H9 (cell line): ENCODE measurements around the gene ZHX3. TPM values are rescaled to one million over a fixed set of nuclear protein-coding genes. Genes with fewer than 3 reads are reported as not detected.

Experiments
- DNase-seq: peaks from one replicate; pipeline ENCODE4 v3.0.0-alpha.2; 2017
- H2AFZ ChIP-seq: one replicate; pipeline ENCODE4 v1.6.1; 2013; ENCODE audit warnings: mild to moderate bottlenecking, low read length, control low read depth, moderate library complexity
- H2AK5ac ChIP-seq: 2 replicates; pipeline ENCODE4 v1.6.1; 2013; ENCODE audit warnings: low read length, control low read depth, mixed read lengths; ENCODE audit not compliant: insufficient read length
- H2BK120ac ChIP-seq: one replicate; pipeline ENCODE4 v1.6.1; 2013; ENCODE audit warnings: low read depth, mild to moderate bottlenecking, low read length, control low read depth, inconsistent platforms; ENCODE audit not compliant: poor library complexity, severe bottlenecking
- H2BK12ac ChIP-seq: 2 replicates; pipeline ENCODE4 v1.6.1; 2013; ENCODE audit warnings: low read length, control low read depth, mixed read lengths, low read depth; ENCODE audit not compliant: insufficient read length
- H2BK15ac ChIP-seq: 2 replicates; pipeline ENCODE4 v1.6.1; 2013; ENCODE audit warnings: low read depth, low read length, control low read depth
- H2BK20ac ChIP-seq: one replicate; pipeline ENCODE4 v1.6.1; 2013; ENCODE audit warnings: low read depth, mild to moderate bottlenecking, low read length, control low read depth, inconsistent platforms; ENCODE audit not compliant: poor library complexity, severe bottlenecking
- H2BK5ac ChIP-seq: 2 replicates; pipeline ENCODE4 v1.6.1; 2013; ENCODE audit warnings: low read length, control low read depth, mixed read lengths; ENCODE audit not compliant: insufficient read length
- H3K14ac ChIP-seq: 2 replicates; pipeline ENCODE4 v1.6.1; 2013; ENCODE audit warnings: low read length, control low read depth; ENCODE audit not compliant: insufficient read depth
- H3K18ac ChIP-seq: 2 replicates; pipeline ENCODE4 v1.6.1; 2013; ENCODE audit warnings: low read depth, mild to moderate bottlenecking, mixed read lengths, low read length, control low read depth; ENCODE audit not compliant: insufficient read length
- H3K23ac ChIP-seq: 2 replicates; pipeline ENCODE4 v1.6.1; 2013; ENCODE audit warnings: low read length, control low read depth, mixed read lengths, low read depth; ENCODE audit not compliant: insufficient read length
- H3K23me2 ChIP-seq: 2 replicates; pipeline ENCODE4 v1.6.1; 2013; ENCODE audit warnings: low read depth, mild to moderate bottlenecking, mixed read lengths, low read length, control low read depth; ENCODE audit not compliant: insufficient read length, poor library complexity, severe bottlenecking
- H3K27ac ChIP-seq: 2 replicates; pipeline ENCODE4 v1.5.1; 2013; ENCODE audit warnings: low read length, control low read depth, mixed read lengths, low read depth; ENCODE audit not compliant: insufficient read length
- H3K27me3 ChIP-seq: 2 replicates; pipeline ENCODE4 v1.6.1; 2013; ENCODE audit warnings: low read length, control low read depth, inconsistent platforms; ENCODE audit not compliant: insufficient read depth
- H3K4ac ChIP-seq: 2 replicates; pipeline ENCODE4 v1.6.1; 2013; ENCODE audit warnings: low read depth, mild to moderate bottlenecking, control low read depth, inconsistent platforms, low read length, moderate library complexity
- H3K4me1 ChIP-seq: 2 replicates; pipeline ENCODE4 v1.6.1; 2013; ENCODE audit warnings: low read length, control low read depth, inconsistent platforms; ENCODE audit not compliant: insufficient read depth
- H3K4me2 ChIP-seq: 2 replicates; pipeline ENCODE4 v1.6.1; 2013; ENCODE audit warnings: low read length, control low read depth, mixed read lengths; ENCODE audit not compliant: insufficient read length, insufficient read depth
- H3K56ac ChIP-seq: 2 replicates; pipeline ENCODE4 v1.6.1; 2013; ENCODE audit warnings: low read depth, mild to moderate bottlenecking, mixed read lengths, low read length, control low read depth; ENCODE audit not compliant: insufficient read length
- H3K79me1 ChIP-seq: 2 replicates; pipeline ENCODE4 v1.6.1; 2013; ENCODE audit warnings: low read depth, mild to moderate bottlenecking, moderate library complexity, low read length, control low read depth, inconsistent platforms; ENCODE audit not compliant: insufficient read depth, poor library complexity, severe bottlenecking
- H3K79me2 ChIP-seq: 2 replicates; pipeline ENCODE4 v1.6.1; 2013; ENCODE audit warnings: low read length, control low read depth, inconsistent platforms; ENCODE audit not compliant: insufficient read depth
- H3K9ac ChIP-seq: 2 replicates; pipeline ENCODE4 v1.6.1; 2013; ENCODE audit warnings: low read length, control low read depth, mixed read lengths; ENCODE audit not compliant: insufficient read length; ENCODE audit errors: extremely low read depth
- H3K9me3 ChIP-seq: one replicate; pipeline ENCODE4 v1.6.1; 2013; ENCODE audit warnings: low read depth, low read length, inconsistent platforms; ENCODE audit not compliant: control insufficient read depth
- H3T11ph ChIP-seq: one replicate; pipeline ENCODE4 v1.6.1; 2013; ENCODE audit warnings: mild to moderate bottlenecking, low read length, control low read depth, inconsistent platforms
- H4K20me1 ChIP-seq: one replicate; pipeline ENCODE4 v1.6.1; 2013; ENCODE audit not compliant: control insufficient read depth, insufficient read length, insufficient read depth
- H4K5ac ChIP-seq: 2 replicates; pipeline ENCODE4 v1.6.1; 2013; ENCODE audit warnings: low read depth, mild to moderate bottlenecking, mixed read lengths, low read length, control low read depth; ENCODE audit not compliant: insufficient read length
- H4K8ac ChIP-seq: replicated peaks from 2 replicates; pipeline ENCODE4 v1.6.1; 2013; ENCODE audit warnings: low read length, control low read depth, mixed read lengths, low read depth; ENCODE audit not compliant: insufficient read length
- H4K91ac ChIP-seq: 2 replicates; pipeline ENCODE4 v1.6.1; 2013; ENCODE audit warnings: low read depth, mild to moderate bottlenecking, moderate library complexity, mixed read lengths, low read length, control low read depth; ENCODE audit not compliant: insufficient read length
- H3K27ac Mint-ChIP-seq, 3 experiments: 2 replicates in 2 of 3; 3 replicates in 1 of 3; pipeline ENCODE4 v1.8.0; 2020 to 2021; ENCODE audit warnings: mixed read lengths in 3 of 3, mild to moderate bottlenecking in 1 of 3, moderate library complexity in 1 of 3
- H3K27me3 Mint-ChIP-seq: 2 replicates; pipeline ENCODE4 v1.8.0; 2021; ENCODE audit warnings: low read depth, mild to moderate bottlenecking, moderate library complexity, mixed read lengths
- H3K36me3 Mint-ChIP-seq, 3 experiments: 2 replicates in 2 of 3; 3 replicates in 1 of 3; pipeline ENCODE4 v1.8.0; 2020 to 2021; ENCODE audit warnings: low read depth in 3 of 3, mixed read lengths in 3 of 3; ENCODE audit not compliant: insufficient read depth in 1 of 3
- H3K4me1 Mint-ChIP-seq, 2 experiments: 2 replicates each; pipeline ENCODE4 v1.8.0; 2020; ENCODE audit warnings: mixed read lengths in 2 of 2
- H3K4me3 Mint-ChIP-seq, 2 experiments: 2 replicates in 1 of 2; 3 replicates in 1 of 2; pipeline ENCODE4 v1.8.0; 2020 to 2021; ENCODE audit warnings: mild to moderate bottlenecking in 2 of 2, mixed read lengths in 2 of 2, moderate library complexity in 1 of 2
- H3K9me3 Mint-ChIP-seq, 2 experiments: 2 replicates in 1 of 2; 3 replicates in 1 of 2; pipeline ENCODE4 v1.8.0; 2020; ENCODE audit warnings: mild to moderate bottlenecking in 2 of 2, mixed read lengths in 2 of 2, moderate library complexity in 1 of 2
- WGBS: extraction: QIAGEN DNeasy Blood & Tissue Kit; methylation state at CpG from one replicate; pipeline ENCODE4 v1.1.7; 2013; ENCODE audit warnings: missing lambda C conversion rate, low lambda C conversion rate, mixed read lengths; ENCODE audit not compliant: insufficient read length; ENCODE audit errors: extremely low coverage; 5-methylcytosine and 5-hydroxymethylcytosine counted together
- total RNA-seq: library from RNA; stranded (reverse); gene quantifications from 2 replicates; pipeline ENCODE4 v1.2.1, GENCODE V29; 2021
- TF ChIP-seq, protein P1 (sequence below): fragments of 200-600 bp; sonication (generic); conservative IDR thresholded peaks from 3 replicates; pipeline ENCODE4 v1.8.0; 2021; ENCODE audit warnings: antibody characterized with exemption, mild to moderate bottlenecking

ZHX3 gene
- total RNA-seq, 1 experiment from 2014 or later = 4.4 TPM

DNA sequence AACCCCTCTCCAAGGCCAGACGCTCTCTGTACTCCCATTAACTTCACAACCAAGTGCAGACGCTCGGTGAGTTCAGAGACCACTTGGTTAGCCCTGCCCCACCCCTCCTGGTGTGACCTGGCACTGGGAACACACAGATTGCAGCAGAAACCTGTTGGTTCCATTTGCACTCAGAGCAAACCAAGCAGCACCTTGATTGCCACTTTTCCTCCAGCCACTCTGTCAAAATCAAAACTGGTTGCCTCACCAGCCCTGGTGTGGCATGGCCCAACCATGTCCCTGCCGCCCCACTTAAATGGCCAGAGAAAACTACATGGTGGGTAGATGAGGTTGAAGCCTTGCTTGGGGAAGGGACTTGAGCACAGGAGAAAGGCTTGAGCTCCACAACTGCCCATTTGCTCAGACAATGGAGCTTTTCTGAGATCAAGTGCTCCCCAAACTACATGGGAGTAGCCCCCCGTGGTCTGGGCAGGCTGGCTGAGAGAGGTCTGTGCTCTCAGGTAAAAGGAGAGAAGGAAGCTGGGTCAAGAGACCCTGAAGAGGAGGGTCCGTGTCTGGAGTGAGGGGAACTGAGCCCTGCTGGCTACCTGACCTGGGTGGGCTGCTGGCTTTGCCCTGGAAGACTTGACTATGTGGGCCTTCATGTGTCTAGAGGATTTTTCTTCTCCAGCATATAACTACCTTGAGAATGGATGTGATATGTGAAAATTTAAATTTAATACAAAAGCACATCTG lies 136.8 kb downstream of the ZHX3 start:
- Histone ChIP-seq H3K23ac (no peak overlapping the region), H3K4ac (no peak overlapping the region), H3T11ph (no peak overlapping the region), H4K91ac (no peak overlapping the region), H3K18ac (no peak overlapping the region), H2BK120ac (no peak overlapping the region), H4K20me1 (no peaks in the 10 kb centered on the region), H4K5ac (no peak overlapping the region), H2BK12ac (no peak overlapping the region), H3K4me2 (no peak overlapping the region), H2BK5ac (no peak overlapping the region), H3K27ac (no peak overlapping the region), H3K79me1 (no peaks in the 10 kb centered on the region), H3K14ac (no peak overlapping the region), H3K9ac (no peak overlapping the region), H3K79me2 (no peaks in the 10 kb centered on the region), H4K8ac (no peak overlapping the region), H2AK5ac (no peak overlapping the region), H2AFZ (no peak overlapping the region), H2BK20ac (no peak overlapping the region), H3K23me2 (no peaks in the 10 kb centered on the region), H3K9me3 (no peaks in the 10 kb centered on the region), H3K4me1 (peaks cover 3% of the 10 kb centered on the region; the same call in 1 of the 2 replicates), H3K27me3 (no peaks in the 10 kb centered on the region), H3K56ac (no peak overlapping the region), H2BK15ac (no peak overlapping the region)
- no peak overlapping the region for H3K27ac Mint-ChIP-seq
- no peaks in the 10 kb centered on the region for H3K9me3 Mint-ChIP-seq
- no peak overlapping the region for H3K4me3 Mint-ChIP-seq
- H3K36me3 Mint-ChIP-seq = peaks cover 7 to 27% (median 11%) of the 10 kb centered on the region in 3 experiments; a peak in 6 of 7 replicates
- H3K4me1 Mint-ChIP-seq = peaks cover 19 to 22% of the 10 kb centered on the region in 2 experiments
- peak; percentile 26 for DNase-seq
- H3K27me3 Mint-ChIP-seq = no peaks in the 10 kb centered on the region
- no CpG with 5 or more reads among the region's 6 CpGs for WGBS
- TF ChIP-seq, protein P1, sequence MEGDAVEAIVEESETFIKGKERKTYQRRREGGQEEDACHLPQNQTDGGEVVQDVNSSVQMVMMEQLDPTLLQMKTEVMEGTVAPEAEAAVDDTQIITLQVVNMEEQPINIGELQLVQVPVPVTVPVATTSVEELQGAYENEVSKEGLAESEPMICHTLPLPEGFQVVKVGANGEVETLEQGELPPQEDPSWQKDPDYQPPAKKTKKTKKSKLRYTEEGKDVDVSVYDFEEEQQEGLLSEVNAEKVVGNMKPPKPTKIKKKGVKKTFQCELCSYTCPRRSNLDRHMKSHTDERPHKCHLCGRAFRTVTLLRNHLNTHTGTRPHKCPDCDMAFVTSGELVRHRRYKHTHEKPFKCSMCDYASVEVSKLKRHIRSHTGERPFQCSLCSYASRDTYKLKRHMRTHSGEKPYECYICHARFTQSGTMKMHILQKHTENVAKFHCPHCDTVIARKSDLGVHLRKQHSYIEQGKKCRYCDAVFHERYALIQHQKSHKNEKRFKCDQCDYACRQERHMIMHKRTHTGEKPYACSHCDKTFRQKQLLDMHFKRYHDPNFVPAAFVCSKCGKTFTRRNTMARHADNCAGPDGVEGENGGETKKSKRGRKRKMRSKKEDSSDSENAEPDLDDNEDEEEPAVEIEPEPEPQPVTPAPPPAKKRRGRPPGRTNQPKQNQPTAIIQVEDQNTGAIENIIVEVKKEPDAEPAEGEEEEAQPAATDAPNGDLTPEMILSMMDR = no peak
